Kidney capillary endothelial cell (primary cell): Measurements from ENCODE around the gene LRRC55.

Experiments
- DNase-seq: peaks from one replicate; pipeline ENCODE4 v3.0.0-alpha.2; 2018; ENCODE audit warnings: low spot score

The LRRC55 gene

DNA sequence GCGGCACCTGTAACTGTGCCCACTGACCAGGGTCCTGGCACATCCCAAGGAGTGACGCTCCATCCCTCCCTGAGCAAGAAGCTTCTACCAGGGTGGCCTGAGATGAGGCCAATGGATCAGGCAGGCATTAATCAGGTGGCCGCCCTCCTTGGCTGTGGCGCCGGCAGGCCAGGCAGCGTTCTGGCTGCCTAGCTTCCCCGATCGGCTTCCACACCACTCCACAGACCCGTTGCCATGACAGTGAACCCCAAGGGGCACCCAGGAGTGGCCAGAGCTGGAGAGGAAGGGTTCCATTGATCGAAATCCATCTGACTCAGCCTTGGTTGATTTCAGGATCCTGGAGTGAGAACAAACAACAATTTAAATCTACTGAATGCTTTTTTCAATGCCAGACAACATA is 20.5 kb downstream of the LRRC55 start:
- DNase-seq: no peak

DNA sequence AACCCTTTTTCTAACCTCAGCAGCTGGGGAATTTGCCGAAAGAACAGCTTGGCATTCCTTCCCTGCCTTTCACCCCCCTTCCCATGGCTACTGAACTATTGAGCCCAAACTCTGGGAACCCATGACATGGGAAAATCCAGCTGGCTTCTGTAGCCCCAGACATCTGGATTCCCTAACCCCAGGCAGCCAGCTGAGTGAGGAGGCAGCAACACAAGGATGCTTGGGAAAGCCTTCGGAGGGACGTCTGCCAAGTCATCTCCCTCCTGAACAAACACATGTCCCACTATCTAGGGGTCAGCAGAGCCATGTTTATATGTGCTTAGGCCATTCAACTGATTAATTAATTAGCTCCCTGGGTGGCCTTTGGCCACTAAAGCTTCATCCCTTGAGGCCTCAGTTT is 21.6 kb downstream of the LRRC55 start:
- no peak for DNase-seq

DNA sequence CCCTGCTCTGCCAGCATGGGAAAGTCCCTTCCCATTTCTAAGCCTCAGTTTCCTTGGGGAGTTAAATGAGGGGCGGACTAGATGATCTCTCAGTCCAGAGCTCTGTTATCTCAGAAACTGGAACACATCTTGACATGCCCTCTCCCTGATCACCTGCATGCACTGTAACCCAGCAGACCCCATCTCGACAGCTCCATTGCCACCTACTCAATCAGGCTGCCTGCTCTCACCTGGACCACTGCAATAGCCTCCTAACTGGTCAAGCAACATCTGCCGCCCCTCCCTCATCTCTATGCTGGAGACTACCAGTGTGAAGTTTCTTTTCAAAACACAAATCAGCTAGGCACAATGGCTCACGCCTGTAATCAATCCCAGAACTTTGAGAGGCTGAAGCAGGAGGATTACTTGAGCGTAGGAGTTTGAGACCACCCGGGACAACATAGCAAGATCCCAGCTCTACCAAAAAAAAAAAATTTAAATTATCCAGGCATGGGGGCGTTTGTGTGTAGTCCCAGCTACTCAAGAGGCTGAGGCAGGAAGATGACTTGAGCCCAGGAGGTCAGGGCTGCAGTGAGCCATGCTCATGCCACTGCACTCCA is 22.2 kb downstream of the LRRC55 start:
- no peak for DNase-seq

DNA sequence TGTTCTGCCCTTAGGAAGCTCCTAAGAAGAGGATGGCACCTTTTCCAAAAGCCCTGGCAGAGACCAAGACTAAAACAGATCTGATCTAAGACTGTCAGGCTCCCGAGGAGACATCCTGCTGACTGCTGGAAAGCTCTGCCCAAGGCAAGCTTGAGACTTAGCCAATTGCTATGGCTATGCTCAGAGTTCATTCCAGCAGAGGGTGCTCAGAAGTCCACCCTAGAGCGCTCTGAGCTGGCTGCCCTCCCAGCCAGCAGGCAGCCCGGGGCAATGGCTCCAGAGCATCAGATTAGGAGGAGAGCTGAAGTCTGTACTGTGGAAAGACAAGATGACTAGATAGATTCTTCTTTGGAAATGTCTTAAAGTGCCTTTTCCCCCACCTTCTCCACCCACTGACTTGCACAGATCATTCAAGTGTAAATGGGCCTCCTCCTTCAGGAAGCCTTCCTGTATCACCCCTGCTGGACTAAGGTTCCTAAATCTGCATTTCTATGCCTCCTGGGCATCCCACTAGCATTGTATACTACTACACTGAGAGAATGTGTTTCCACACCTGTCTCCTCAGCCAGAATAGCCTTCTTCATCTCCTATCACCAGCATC is 23.4 kb downstream of the LRRC55 start:
- DNase-seq: no peak

DNA sequence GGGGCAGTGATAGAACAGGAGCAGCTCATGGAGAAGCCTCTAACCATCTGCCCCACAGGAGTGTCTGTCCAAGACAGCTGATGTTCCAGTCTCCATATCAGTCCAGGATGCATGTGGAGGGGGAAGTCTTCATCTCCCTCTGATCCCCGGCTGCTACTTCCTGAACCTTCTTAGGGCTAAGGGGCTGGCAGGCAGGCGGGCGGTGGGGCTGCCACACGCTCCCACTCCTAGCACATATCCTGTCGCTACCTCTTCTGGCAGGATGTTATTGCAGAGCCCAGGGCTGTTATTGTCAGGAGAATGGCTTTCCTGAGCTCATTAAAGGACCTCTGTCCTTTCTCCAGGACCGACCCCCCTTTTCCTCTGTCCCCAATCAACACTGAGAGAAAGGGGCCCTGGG is 25.4 kb downstream of the LRRC55 start:
- DNase-seq: no peak

DNA sequence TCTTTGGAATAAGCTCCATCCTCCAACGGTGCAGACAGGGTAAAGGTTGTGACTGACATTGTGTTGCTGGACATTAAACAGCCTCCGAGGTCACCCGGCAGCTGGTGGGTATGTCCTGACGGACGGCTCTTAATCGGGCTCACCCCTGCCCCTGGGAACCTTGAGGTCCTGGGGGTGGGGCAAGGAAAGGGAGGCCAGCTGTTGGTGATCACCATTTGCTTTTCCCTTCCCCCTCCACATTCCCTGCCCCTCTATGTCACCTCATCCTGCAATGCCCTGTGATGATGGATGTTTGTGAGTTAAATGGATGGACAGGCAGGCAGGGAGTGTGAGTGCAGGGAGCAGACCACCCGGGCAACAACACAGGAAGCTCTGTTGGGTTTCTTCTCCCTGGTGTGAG is 29.0 kb downstream of the LRRC55 start:
- DNase-seq: no peak

DNA sequence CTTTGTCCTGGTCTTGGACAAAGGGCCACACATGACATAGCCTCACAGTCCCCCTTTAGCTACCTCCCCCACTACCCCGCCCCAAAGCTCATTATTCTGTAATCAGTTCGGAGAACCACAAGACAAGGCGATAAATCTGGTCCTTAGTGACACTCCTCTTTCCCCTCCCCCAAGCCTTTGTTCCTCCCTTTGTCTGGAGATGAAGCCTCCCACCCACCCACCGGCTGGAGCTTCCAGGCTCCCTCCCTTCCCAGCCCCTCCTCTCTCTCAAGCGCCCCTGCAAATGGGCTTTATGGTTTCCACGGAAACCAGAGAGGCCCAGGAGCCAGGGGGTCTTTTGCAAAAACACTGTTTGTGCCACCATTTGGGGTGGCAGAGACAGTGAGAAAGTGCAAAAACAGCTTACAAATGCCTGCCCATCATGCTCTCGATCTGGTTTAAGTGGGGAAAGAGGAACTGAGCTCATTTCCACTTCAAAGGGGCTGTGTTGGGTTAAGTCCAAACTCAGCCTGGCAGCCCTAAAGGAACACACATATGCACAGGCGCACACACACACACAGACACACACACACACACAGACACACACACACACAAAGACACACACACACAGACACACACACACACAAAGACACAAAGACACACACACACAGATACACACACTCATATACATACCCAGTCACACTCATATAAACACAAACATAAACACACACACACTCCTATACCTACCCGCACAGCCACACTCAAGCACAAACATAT is 31.8 kb downstream of the LRRC55 start:
- peak; percentile 65 for DNase-seq

DNA sequence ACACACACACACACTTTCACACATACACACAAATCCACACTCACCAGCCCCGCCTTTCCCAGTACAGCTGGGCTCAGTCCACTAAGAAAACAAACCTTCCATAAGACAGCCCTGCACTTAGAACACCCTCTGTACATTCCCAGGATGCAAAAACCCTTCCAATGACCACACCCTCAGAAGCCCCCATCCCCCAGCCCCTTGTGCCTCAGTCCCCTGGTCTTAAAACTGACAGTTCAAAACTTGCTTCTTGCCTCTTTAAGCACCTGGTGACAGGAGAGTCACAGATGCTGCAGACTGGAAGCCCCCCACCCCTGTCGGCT is 32.3 kb downstream of the LRRC55 start:
- no peak for DNase-seq

DNA sequence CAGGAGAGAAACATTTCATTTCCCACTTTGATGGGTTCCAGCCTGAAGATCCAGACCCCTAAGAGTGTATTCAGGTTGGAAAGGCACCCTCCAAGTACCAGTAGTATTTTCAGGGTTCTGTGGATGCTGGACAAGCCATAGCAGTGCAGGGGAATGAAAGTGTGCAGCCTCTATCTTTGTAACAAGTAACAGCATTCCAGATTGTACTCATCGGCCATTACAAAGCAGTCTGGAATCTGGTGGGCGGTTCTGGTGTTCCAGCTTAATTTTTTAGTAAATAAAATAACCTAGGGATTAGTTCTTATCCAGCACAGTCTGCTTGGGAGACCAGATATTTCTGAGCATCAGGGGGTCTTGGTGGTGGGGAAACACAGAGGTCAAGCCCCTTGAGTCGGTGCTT is 32.7 kb downstream of the LRRC55 start:
- no peak for DNase-seq

DNA sequence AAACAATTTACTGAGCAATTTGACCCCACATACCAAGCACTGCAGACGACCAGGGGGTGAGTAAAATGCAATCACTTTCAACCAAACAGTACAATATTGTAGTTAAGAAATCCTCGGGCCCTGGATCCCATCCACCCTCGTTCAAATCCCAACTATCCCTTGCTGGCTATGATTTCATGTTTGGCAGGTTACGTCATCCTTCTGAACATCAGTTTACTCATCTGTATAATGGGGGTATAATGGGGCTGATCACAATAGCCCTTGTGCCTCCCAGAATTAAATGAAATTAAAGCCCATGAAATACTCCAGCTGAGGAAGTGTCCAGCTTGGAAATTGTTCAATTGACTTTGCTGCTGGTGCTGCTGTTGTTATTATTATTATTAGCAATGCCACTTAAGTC is 34.7 kb downstream of the LRRC55 start:
- no peak for DNase-seq

DNA sequence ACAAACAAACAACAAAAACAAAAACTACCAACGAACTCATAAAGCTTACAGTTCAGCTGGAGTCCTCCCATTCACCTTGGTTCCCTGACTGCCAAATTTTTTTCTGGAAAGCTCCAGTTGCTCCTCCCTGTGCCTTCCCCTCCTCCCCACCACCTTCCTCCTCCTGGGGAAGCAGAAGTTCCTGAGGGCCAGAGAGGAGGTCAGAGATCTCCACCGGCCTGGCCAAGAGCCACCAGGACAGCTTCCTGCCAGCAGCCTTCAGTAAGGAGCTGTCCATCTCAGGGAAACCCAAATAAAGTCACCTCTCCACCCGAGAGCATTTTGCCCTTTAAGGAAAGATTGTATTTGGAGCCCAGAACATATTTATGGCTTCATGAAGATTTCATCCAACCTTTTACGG is 35.3 kb downstream of the LRRC55 start:
- DNase-seq: no peak

DNA sequence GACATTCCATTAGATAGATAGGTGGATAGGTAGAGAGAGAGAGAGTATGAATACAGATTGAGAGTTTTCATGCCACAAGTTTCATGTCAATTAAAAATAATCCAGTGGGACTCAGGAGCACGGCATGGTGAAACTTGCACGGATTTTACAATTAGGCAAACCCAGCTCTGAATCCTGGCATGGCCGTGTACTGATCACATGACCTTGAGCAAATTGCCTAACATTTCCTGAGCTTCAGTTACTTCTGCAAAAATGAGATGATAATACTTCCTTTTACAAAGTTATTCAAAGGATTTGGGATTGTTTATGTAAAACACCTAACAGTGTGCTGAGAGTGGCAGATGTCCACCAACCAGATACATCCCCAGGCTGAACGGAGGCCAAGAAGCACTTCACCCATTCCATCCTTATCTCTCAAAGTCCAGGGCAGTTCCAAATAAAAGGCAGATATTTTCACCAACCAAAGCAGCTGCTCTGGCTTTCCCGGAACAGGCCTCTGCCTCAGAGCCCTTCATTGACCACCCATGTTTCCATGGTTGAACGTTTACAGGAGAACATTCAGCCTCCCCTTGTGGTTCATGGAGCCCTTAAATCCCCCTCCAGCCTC is 37.4 kb downstream of the LRRC55 start:
- no peak for DNase-seq

DNA sequence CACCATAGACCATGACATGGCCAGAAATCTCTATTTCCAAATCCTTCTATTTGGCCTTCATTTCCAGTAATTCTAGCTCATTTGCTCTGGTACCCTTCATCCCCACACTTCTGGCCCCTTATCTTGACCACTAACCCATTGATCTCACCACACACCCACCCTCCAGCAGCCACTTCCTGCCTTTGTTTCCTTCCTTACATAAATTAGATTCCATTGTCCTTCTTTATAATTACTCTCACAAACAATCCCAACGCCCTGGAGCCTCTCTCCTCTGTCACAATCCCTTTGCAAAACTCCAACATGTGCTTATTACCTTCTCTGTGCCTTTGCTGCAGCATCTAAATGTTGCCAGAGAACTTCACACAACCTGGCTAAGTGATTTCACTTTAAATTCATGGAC is 40.5 kb downstream of the LRRC55 start:
- no peak for DNase-seq

DNA sequence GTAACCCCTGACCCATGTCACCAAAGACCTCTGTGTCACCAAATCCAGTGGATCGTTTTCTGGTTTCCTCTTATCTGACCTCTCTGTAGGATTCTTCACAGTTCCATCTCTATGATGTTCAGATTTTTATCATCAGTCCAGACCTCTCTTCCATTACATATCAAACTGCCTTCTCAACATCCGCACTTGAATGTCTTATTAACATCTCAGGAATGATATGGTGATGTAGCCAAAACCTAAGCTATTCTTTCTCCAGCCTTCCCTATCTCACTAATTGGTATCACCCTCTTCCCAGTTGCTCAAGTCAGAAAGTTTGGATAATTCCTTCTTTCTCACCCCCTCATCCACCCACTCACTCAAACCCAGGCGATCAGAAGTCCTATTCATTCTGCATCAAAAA is 41.8 kb downstream of the LRRC55 start:
- DNase-seq: no peak

DNA sequence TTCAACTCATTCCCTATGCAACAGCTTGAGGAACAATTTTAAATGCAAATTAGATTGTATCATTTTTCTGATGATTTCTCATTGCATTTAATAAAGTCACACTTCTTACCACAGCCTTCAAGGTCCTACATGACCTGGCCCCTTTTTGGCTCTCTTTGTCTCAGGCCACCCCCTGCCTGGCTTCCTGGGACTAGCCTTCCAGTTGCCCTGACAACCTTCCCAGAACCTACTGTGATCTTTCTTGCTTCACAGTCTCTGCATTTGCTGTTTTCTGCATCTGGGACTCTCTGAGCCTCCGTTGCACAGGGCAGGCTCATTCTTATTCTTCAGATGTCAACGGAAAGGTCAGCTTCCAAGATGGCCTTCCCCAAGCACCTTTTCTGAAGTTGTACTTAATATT is 42.4 kb downstream of the LRRC55 start:
- no peak for DNase-seq

DNA sequence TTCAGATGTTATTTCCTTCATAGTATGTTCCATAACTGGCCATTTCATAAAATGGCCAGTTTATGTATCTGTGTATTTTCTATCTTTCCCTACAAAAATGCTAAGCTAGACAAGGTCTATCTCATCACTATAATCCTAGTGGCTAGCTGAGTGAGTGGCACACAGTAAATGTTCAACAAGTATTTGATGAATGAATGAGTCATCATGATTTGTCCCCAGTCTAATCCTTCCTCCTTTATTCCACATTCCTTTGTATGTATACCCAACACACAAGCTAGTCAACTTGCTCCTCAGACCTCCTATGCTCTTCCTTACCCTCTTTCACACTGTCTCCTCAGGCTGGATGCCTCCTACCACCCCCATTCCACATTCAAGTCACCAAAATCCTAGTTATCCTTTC is 42.8 kb downstream of the LRRC55 start:
- no peak for DNase-seq

DNA sequence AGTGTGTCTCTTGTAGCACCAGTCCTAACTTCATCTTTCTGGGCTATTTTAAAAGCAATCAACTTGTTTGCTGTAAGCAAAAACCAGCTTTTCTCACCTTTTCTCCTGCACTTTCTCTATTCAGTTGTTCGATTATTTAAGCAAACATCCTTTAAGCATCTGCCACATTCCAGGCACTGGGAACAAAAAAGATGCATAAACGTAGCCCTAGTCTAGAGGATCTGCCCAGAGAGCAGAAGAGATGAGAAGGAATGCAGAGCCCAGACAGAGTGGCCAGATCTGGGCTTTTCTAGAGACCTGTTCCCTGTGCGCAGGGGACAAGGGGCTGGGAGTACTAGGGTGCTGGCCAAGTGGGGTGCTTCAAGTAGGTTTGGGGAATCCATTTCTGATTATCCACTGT is 46.8 kb downstream of the LRRC55 start:
- DNase-seq: no peak

DNA sequence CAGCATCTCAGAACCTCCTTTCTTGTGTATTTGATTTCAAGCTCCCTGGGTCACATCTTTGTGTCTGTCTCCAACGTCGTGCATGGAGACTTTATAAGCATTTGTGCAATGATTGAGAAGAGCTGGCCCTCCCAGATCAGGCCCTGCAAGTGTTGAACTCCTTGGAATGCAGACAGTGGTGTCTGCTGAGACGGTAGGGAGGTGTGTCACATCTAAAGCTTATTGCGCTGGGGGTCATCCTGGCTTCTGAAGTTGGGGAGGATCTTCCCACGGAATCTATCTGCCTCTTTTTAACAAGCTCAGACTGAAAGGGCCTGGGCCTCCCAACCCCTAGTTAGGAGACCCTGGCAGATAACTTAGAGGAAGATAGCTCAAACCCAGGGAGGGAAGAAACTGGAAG is 48.6 kb downstream of the LRRC55 start:
- no peak for DNase-seq

DNA sequence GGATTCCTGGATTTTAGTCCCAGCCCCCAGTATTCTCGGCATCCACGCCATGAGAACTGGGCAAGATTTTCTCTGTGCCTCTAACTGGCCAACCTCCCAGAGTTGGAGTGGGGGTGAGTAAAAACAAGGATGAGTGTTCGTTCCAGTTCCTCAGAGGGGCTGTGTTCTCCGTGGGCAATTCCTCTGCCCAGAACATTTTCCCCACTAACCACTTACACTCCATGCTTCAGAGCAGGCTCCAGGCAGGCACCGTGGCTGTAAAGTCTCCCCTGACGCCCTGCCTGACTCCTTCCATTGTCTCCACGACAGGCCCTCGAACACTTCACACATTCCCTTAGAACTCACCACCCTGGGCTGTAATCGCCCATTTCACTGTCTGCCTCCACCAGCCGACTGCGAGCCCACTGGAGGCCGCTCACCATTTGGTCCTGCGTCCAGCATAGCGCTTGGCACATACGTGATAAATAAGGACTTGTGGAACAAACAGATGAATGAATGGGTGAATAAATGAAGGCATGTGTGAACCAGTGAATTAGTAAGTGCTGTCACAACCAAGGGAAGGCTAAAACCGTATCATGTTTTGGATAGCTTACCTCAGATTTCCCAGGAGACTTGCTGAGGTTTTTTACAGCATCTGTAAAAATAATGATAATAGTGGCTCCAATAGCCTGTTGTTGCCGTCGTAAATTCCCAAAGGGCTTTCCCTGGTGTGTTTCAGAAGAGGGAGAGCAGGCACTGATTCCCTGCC is 49.2 kb downstream of the LRRC55 start:
- no peak for DNase-seq

DNA sequence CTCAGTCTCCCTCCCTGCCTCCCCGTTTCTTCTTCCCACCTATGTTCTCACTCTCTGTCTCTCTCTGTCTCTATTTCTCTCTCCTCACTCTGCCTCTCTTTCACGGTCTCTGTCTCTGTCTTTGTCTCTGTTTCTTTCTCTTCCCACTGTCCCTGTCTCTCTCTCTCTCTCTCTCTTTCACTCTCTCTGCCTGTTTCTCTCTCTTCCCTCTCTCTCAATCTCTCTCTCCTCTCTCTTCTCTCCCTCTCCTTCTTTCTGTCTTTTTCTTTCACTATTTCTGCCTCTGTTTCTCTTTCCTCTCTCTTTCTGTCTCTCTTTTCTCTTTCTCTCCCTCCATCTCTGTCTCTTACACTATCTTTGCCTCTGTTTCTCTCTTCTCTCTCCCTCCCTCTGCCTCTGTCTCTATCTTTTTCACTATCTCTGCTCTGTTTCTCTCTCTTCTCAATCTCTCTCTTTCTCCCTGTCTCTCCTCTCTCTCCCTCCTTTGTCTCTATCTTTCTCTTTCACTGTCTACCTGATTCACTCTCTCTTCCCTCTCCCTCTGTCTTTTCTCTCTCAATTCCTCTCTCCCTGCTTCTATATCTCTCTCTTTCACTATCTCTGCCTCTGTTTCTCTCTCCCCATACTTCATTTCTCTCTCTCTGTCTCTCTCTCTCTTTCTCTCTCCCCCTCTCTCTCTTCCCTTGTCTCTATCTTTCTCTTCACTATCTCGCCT is 49.9 kb downstream of the LRRC55 start:
- DNase-seq: no peak

DNA sequence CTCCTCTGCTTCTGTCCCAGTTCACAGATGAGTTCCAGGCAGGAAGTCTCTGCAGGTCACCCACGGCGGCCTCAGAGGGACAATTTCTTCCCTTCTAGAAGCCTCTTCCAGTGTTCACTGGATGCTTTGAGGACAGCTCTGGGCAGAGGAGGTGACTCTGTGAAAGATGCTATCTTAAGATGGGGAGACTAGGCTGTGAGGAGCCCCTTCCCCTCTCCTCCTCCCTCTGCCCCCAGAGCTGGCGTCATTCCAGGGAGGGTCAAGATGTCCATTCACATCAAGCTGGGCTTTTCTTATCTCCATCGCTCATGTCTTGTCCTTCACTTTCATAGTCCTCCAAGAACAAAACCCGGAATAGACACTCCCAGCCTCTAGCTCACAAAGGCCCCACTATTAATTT is 51.9 kb downstream of the LRRC55 start:
- no peak for DNase-seq
